Right lobe of liver (tissue), 6 donors: Measurements from ENCODE around the gene BICD2. TPM values are rescaled to one million over a fixed set of nuclear protein-coding genes. Genes with fewer than 3 reads are reported as not detected.
"Not testable (repeated sequence)": the region's sequence is repeated elsewhere in the genome, so short reads cannot be mapped to it uniquely, and the experiment has no call there.

Experiments
- ATAC-seq, 4 donors: fragments of 200-7000 bp; cut with Tn5 transposase; one replicate each; pipeline ENCODE4 v1.9.1; 2020; ENCODE audit warnings: mild to moderate bottlenecking in 4 of 4, moderate library complexity in 4 of 4
- DNase-seq, 3 donors: peaks; one replicate each; pipeline ENCODE4 v3.0.0-alpha.2; 2020
- H3K27ac ChIP-seq, 3 donors: fragments of 200-600 bp; one replicate each; pipeline ENCODE4 v1.8.0; 2022
- H3K27me3 ChIP-seq, 2 donors: fragments of 200-600 bp; one replicate each; pipeline ENCODE4 v1.8.0; 2022
- H3K36me3 ChIP-seq, 4 donors: fragments of 200-600 bp; sonication (generic) in 1 of 4; one replicate each; pipeline versions ENCODE4 v1.5.1 to v1.8.0; 2017 to 2022; ENCODE audit warnings: control low read depth in 1 of 4
- H3K4me1 ChIP-seq, 4 donors: fragments of 200-600 bp; sonication (generic) in 1 of 4; one replicate each; pipeline versions ENCODE4 v1.5.1 to v1.8.0; 2017 to 2022; ENCODE audit warnings: control low read depth in 1 of 4
- H3K4me3 ChIP-seq, 3 donors: fragments of 200-600 bp; one replicate each; pipeline ENCODE4 v1.8.0; 2022
- H3K9me3 ChIP-seq, 4 donors: fragments of 200-600 bp; sonication (generic) in 1 of 4; one replicate each; pipeline versions ENCODE4 v1.5.1 to v1.8.0; 2017 to 2022; ENCODE audit warnings: control low read depth in 1 of 4
- POLR2A ChIP-seq: fragments of 450-650 bp; IDR thresholded peaks from one replicate; pipeline ENCODE4 v1.6.1; 2017; ENCODE audit warnings: antibody characterized with exemption, mild to moderate bottlenecking
- WGBS: methylation state at CpG from one replicate; pipeline ENCODE4 v1.1.6; 2018; ENCODE audit warnings: low coverage, low lambda C conversion rate; ENCODE audit not compliant: insufficient coverage; ENCODE audit errors: missing lambda C conversion rate; 5-methylcytosine and 5-hydroxymethylcytosine counted together
- intact Hi-C, 2 donors: fragments of 100-400 bp; cut with DNase I; formaldehyde crosslinking; loops; one replicate each; pipeline versions ENCODE4 v1.11.2 to v1.14.1; 2022
- long read RNA-seq: library from polyadenylated mRNA; unstranded; transcript quantifications from one replicate; pipeline ENCODE4 v2.0.0, GENCODE V29; 2019
- total RNA-seq, 6 experiments: library from RNA; depleted of rRNA in 2 of 6; stranded (reverse); fragments of >200 nt in 2 of 6; fragmentation: NEBNext Ultra II Directional in 3 of 6; extraction: Animal tissue kit (Norgen Biotek cat#: 25700) in 3 of 6; gene quantifications; one replicate each; pipeline versions ENCODE4 v1.1.0 to v1.2.4, GENCODE V29; 2016 to 2023
- TF ChIP-seq, protein P1 (sequence below), 4 donors: fragments of 200-600 bp in 3 of 4; fragments of 450-650 bp in 1 of 4; IDR thresholded peaks; one replicate each; pipeline versions ENCODE4 v1.5.1 to v1.8.0; 2016 to 2022; ENCODE audit warnings: antibody characterized with exemption in 4 of 4, mild to moderate bottlenecking in 2 of 4
- donor health status: DM: no; HTN: yes; CAD: no.
- donor health status: DM: no; HTN: no; CAD: no.
- donor health status: DM: no; HTN: no; CAD: no.
- donor health status: DM: no; HTN: yes; CAD: no.
- donor health status: DM: no; HTN: yes; CAD: no.

BICD2 gene
- 10 to 100 TPM in 3 of 6 experiments, 1 to 10 TPM in 3; 6.3 to 14.9 (median 9.8) TPM for total RNA-seq
- long read RNA-seq, partial matches to known transcripts: 1 of 1 reads
- long read RNA-seq, other reads (novel, unspliced or antisense): 0 of 1 reads

DNA sequence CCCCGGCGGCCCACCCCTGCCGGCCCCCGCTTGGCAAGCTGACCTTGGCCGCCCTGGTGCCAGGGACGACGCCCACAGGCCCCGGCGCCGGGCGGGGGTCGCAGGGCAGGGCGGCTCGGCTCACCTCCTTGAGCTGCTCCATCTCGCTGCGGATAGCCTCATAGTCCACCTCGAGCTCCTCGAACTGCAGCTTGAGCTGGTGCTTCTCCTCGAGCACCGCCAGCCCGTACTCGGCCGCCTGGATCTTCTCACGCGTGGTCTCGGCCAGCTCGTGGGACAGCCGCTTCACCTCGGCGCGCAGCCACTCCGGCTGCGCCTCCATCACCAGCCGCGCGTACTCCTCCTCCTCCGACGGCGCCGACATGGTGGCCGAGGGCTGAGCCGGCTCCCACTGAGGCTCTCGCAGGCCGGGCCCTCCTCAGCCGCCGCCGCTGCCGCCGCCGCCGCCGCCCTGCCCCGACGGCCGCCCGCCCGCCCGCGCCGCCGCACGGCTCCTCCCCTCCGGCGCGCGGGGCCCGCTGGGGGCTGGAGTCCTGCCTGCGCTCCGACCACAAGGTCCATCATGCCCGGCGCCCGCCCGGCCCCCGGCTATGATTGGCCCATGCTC lies at the start of gene BICD2:
BICD2 (minus strand) TSS at position 453 of the 607 bp plus-strand sequence; CDS start at position 364, 89 bp downstream.
- WGBS: 0% methylated on average over 2 of the region's 74 CpGs
- peak in 2 of 3 donors; percentile 42 to 61 for DNase-seq
- Histone ChIP-seq H3K4me1 (peaks cover 0 to 15% (median 3%) of the 10 kb centered on the region in 4 donors), H3K36me3 (no peaks in the 10 kb centered on the region), H3K27ac (peak within 1 kb of the TSS; percentile 97 to 98 (median 98)), H3K4me3 (peak within 1 kb of the TSS; percentile 86 to 96 (median 95)), H3K9me3 (no peaks in the 10 kb centered on the region), H3K27me3 (no peaks in the 10 kb centered on the region)
- TF ChIP-seq, protein P1, sequence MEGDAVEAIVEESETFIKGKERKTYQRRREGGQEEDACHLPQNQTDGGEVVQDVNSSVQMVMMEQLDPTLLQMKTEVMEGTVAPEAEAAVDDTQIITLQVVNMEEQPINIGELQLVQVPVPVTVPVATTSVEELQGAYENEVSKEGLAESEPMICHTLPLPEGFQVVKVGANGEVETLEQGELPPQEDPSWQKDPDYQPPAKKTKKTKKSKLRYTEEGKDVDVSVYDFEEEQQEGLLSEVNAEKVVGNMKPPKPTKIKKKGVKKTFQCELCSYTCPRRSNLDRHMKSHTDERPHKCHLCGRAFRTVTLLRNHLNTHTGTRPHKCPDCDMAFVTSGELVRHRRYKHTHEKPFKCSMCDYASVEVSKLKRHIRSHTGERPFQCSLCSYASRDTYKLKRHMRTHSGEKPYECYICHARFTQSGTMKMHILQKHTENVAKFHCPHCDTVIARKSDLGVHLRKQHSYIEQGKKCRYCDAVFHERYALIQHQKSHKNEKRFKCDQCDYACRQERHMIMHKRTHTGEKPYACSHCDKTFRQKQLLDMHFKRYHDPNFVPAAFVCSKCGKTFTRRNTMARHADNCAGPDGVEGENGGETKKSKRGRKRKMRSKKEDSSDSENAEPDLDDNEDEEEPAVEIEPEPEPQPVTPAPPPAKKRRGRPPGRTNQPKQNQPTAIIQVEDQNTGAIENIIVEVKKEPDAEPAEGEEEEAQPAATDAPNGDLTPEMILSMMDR (IDR thresholded peaks at IDR 0.05): no peak
- no peak for TF ChIP-seq POLR2A
- ATAC-seq: no peak
- intact Hi-C loops: loop anchor here in 1 of 2 donors (10.0 kb wide), 1 partner anchor 100 kb away; no protein-coding TSS in a partner anchor

DNA sequence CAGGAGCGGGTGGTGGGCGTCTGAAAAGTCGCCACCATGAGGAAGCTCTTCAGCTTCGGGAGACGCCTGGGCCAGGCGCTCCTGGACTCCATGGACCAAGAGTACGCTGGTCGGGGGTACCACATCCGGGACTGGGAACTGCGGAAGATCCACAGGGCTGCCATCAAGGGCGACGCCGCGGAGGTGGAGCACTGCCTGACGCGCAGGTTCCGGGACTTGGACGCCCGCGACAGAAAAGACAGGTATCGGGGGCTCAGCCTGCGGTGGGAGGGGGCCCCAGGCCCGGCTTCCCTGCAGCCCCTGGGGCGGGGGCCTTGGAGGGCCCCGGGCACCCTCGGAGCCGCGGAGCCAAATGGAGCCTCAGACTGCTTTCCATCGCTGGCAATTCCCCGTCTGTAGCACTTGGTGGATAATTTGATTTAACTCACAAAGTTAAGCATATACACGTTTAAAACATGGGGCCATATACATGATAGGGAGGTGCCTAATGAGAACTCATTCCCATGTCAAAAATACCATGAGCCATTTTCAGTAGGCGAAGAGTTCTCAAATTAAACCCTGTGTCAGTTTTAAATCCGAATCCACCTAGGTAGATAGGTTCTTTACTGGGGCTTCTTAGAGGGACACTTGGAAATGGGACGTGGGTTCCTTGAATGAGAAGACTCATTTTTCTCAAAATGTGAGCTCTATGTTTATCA lies 45.1 kb upstream of the BICD2 start:
- 27% methylated on average over 5 of the region's 34 CpGs for WGBS
- H3K4me3 ChIP-seq, H3K9me3 ChIP-seq, H3K36me3 ChIP-seq, intact Hi-C loops, H3K27ac ChIP-seq, ATAC-seq, DNase-seq: not testable (repeated sequence)
- Histone ChIP-seq H3K27me3 (peaks cover 26 to 59% of the 10 kb centered on the region in 2 donors), H3K4me1 (peaks cover 0 to 17% (median 0%) of the 10 kb centered on the region in 4 donors)

DNA sequence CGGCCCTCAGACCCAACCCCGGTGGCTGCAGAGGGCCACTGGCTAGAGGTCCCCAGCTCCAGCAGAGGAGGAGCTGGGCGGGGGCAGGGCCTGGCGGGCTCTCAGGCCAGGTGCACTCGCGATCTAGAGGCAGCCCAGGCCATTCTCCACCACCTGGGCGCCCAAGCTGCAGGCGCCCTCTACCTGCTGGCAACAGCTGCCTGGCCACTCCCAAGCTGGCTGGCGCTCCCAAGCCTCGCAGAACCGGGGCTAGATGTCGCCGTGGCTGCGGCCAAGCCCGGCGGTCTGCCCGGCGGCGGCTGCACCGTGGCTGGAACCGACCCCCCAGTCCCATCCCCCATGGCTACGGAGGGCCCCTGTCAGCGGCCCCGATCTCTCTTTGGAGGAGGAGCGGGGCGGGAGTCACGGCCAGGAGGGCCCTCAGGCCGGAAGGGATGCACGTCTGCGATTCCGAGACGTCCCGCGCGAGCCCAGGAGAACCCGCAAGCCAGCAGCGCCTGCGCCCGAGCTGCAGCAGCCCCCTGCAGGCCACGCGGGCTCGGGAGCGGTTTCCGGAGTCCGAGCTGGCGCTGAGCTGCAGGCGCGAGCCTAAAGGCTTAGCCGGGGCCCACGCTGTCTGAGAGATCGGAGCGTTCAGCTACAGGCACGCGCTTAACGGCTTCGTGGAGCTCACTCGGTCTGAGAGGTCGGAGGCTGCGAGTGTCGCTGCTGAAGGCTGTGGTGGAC lies 44.3 kb upstream of the BICD2 start:
- H3K27ac ChIP-seq: no peak overlapping the region
- intact Hi-C loops: no loop called here
- H3K4me3 ChIP-seq: peak overlapping the region in 1 of 3 donors; percentile 17
- ATAC-seq: peak; percentile 79 to 86 (median 84)
- H3K36me3 ChIP-seq: no peaks in the 10 kb centered on the region
- H3K4me1 ChIP-seq: peaks cover 0 to 17% (median 0%) of the 10 kb centered on the region in 4 donors
- DNase-seq: peak; percentile 61 to 70 (median 67)
- no peak for TF ChIP-seq POLR2A
- TF ChIP-seq, protein P1 (IDR thresholded peaks at IDR 0.05): peak in 3 of 4 donors; percentile 23 to 38 (median 27)
- 7% methylated on average over 3 of the region's 60 CpGs for WGBS
- no peaks in the 10 kb centered on the region for H3K9me3 ChIP-seq
- peaks cover 26 to 59% of the 10 kb centered on the region in 2 donors for H3K27me3 ChIP-seq

DNA sequence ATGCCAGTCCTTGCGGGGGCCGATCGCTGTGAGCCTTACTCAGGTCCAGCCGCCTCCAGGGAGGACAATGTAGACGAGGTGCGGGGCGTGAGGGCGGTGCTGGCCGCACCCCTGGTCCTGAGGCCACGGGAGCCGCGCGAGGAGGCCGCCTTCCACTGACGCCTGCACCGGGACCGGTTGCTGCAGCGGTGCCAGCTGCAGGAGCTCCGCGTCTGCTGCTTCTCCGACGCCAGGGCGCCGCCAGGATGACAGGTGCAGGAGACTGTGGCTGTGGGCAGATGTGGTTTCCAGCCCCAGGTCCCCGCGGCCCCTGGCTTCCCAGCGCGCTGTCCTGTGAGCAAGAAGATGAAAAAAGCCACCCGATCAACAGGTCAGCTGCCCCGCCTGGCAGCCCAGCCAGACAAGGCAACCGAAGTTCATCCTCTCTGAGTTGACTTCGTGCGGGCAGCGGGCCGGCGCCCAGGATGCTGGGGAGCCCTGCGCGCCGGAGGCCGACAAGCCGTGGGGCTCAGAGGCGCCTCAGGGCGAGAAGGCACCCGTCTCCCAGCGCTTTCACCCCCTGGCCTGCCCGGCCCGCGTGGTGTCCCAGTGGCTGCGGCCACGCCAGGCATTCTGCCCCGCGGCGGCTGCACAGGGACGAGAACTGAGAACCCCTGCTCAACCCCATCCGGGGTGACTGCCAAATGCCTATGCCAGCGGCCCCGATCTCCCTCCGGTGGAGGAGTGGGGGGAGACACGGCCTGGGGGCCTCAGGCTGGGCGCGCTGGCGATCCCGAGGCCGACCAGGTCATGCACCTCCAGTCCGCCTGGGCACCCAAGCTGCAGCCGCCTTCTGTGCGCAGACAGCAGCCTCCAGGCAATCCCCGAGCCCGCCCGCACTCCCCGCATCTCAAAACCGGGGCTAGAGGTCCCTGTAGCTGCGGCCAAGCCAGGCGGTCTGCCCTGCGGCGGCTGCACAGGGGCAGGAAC lies 43.4 kb upstream of the BICD2 start:
- 2% methylated on average over 9 of the region's 76 CpGs for WGBS
- H3K4me1 ChIP-seq: peaks cover 0 to 17% (median 0%) of the 10 kb centered on the region in 4 donors
- peaks cover 26 to 54% of the 10 kb centered on the region in 2 donors for H3K27me3 ChIP-seq
- no peaks in the 10 kb centered on the region for H3K9me3 ChIP-seq
- no peak overlapping the region for H3K27ac ChIP-seq
- H3K36me3 ChIP-seq: no peaks in the 10 kb centered on the region
- TF ChIP-seq, protein P1 (IDR thresholded peaks at IDR 0.05): no peak
- no peak for TF ChIP-seq POLR2A
- intact Hi-C loops: no loop called here
- H3K4me3 ChIP-seq: no peak overlapping the region
- DNase-seq (peak in 1 of 3 donors; percentile 36), ATAC-seq (peak; percentile 11 to 58 (median 32))
